IPS DF 4.7 (cell line): ENCODE measurements around the gene PCBP3.
"Not testable (repeated sequence)": the region's sequence is repeated elsewhere in the genome, so short reads cannot be mapped to it uniquely, and the experiment has no call there.

Experiments
- DNase-seq: peaks from one replicate; pipeline ENCODE4 v3.0.0-alpha.2; 2013; ENCODE audit warnings: low spot score; ENCODE audit errors: extremely low read depth

The PCBP3 gene

GRCh38 chr21:45827302-45827692 lies 183.8 kb downstream of the PCBP3 start:
- no peak for DNase-seq

GRCh38 chr21:45827881-45828579 lies 184.5 kb downstream of the PCBP3 start:
- no peak for DNase-seq

- no peak for DNase-seq
Measured at GRCh38 chr21:45828580-45829570, 185.3 kb downstream of the PCBP3 start.

- DNase-seq = no peak
Measured at GRCh38 chr21:45829668-45830067, 186.1 kb downstream of the PCBP3 start.

- DNase-seq = no peak
Measured at GRCh38 chr21:45830221-45830640, 186.7 kb downstream of the PCBP3 start.

- no peak for DNase-seq
Measured at GRCh38 chr21:45830720-45831366, 187.3 kb downstream of the PCBP3 start.

GRCh38 chr21:45831991-45832740 lies 188.6 kb downstream of the PCBP3 start:
- DNase-seq = no peak

GRCh38 chr21:45832741-45833235 lies 189.3 kb downstream of the PCBP3 start:
- not testable (repeated sequence) for DNase-seq

- no peak for DNase-seq
Measured at GRCh38 chr21:45833414-45833813, 189.9 kb downstream of the PCBP3 start.

GRCh38 chr21:45834026-45834715 lies 190.6 kb downstream of the PCBP3 start:
- no peak for DNase-seq

- no peak for DNase-seq
Measured at GRCh38 chr21:45834821-45835293, 191.3 kb downstream of the PCBP3 start.

GRCh38 chr21:45835301-45836267 lies 192.1 kb downstream of the PCBP3 start:
- DNase-seq = no peak

GRCh38 chr21:45836268-45836655 lies 192.7 kb downstream of the PCBP3 start:
- DNase-seq = no peak

GRCh38 chr21:45836694-45837670 lies 193.5 kb downstream of the PCBP3 start:
- DNase-seq = no peak

GRCh38 chr21:45837936-45838335 lies 194.4 kb downstream of the PCBP3 start:
- no peak for DNase-seq

- no peak for DNase-seq
Measured at GRCh38 chr21:45838634-45839033, 195.1 kb downstream of the PCBP3 start.

- no peak for DNase-seq
Measured at GRCh38 chr21:45839274-45839673, 195.7 kb downstream of the PCBP3 start.

- no peak for DNase-seq
Measured at GRCh38 chr21:45841033-45841432, 197.5 kb downstream of the PCBP3 start.
